Measurements from ENCODE around the gene C4BPA. TPM values are rescaled to one million over a fixed set of nuclear protein-coding genes. Genes with fewer than 3 reads are reported as not detected.

Gene C4BPA
- total and polyA plus RNA-seq, 2 of the 8 experiments (the other 6 are each of a cell fraction or from before 2014, with no cell fraction given), result not detected

DNA sequence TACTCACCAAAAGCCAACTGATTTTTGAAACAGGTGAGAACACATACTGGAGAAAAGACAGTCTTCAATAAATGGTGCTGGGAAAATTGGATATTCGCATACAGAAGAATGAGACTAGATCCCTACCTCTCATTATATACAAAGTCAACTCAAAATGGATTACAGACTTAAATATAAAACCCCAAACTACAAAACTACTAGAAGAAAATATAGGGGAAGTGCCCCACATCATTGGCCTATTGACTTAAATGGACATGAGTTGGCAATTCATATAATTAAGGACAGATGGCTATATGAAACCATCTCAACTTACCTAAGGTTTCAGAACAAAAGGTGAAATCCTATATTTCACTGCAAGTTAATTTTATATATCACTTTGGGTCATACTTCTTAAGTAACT lies 60.1 kb downstream of the C4BPA start:
- H2BK15ac ChIP-seq (ENCODE audit: low read length), result no peak overlapping the region
- CTCF ChIA-PET (ENCODE audit: partially characterized antibody), result no interaction called here
- no peak for DNase-seq (ENCODE audit: low read depth in 1 of 2, low spot score in 2 of 2)

More for the DNA sequence above, 60.1 kb downstream of the C4BPA start:
- Histone ChIP-seq H3K23ac (ENCODE audit: insufficient read length) (no peak overlapping the region), H3K4me1 (replicated peaks in 1 of 4; ENCODE audit: control insufficient read depth in 3 of 4, insufficient read depth in 4 of 4, low read length in 3 of 4) (no peaks in the 10 kb centered on the region), H4K8ac (ENCODE audit: extremely low read depth, insufficient read depth, low read length) (no peak overlapping the region), H4K91ac (replicated peaks; ENCODE audit: insufficient read length, low read length) (no peak overlapping the region), H2AFZ (ENCODE audit: low read length) (no peak overlapping the region), H2BK20ac (ENCODE audit: low read length) (no peak overlapping the region), H3K27ac (ENCODE audit: low read depth, low read length) (no peak overlapping the region), H2BK5ac (ENCODE audit: low read depth, low read length) (no peak overlapping the region), H3K56ac (replicated peaks; ENCODE audit: insufficient read length, low read depth, low read length) (no peak overlapping the region), H3K14ac (ENCODE audit: insufficient read length) (no peak overlapping the region), H4K5ac (ENCODE audit: insufficient read length, low read depth, low read length) (no peak overlapping the region), H3K79me2 (ENCODE audit: control insufficient read depth in 1 of 2, insufficient read depth in 2 of 2, low read length in 2 of 2) (no peaks in the 10 kb centered on the region), H3K36me3 (ENCODE audit: control insufficient read depth in 2 of 4, insufficient read depth in 4 of 4, low read length in 3 of 4) (no peaks in the 10 kb centered on the region), H3K4me2 (ENCODE audit: insufficient read depth in 1 of 2, low read depth in 2 of 2, low read length in 2 of 2) (no peak overlapping the region), H3K9me3 (ENCODE audit: insufficient read depth in 2 of 2, low read depth in 1 of 2, low read length in 1 of 2) (no peaks in the 10 kb centered on the region), H3K4me3 (ENCODE audit: extremely low read depth in 1 of 4, insufficient read depth in 2 of 4, low read depth in 3 of 4, low read length in 4 of 4) (no peak overlapping the region), H3K4ac (replicated peaks; ENCODE audit: insufficient read length, low read depth, low read length) (no peak overlapping the region), H3K9ac (replicated peaks in 1 of 4; ENCODE audit: extremely low read depth in 1 of 4, low read depth in 3 of 4, low read length in 3 of 4) (no peak overlapping the region), H3K79me1 (ENCODE audit: low read depth, low read length) (no peaks in the 10 kb centered on the region), H2BK120ac (replicated peaks; ENCODE audit: low read depth, low read length) (no peak overlapping the region), H3K23me2 (ENCODE audit: low read depth, low read length) (no peaks in the 10 kb centered on the region), H3K27me3 (replicated peaks in 1 of 4; ENCODE audit: control insufficient read depth in 3 of 4, extremely low read depth in 1 of 4, insufficient read depth in 3 of 4, low read length in 3 of 4) (no peaks in the 10 kb centered on the region), H2AK5ac (ENCODE audit: low read depth, low read length) (no peak overlapping the region), H3K18ac (ENCODE audit: extremely low read depth, low read length) (no peak overlapping the region), H4K20me1 (replicated peaks in 1 of 2; ENCODE audit: control insufficient read depth in 1 of 2, insufficient read depth in 2 of 2, low read length in 2 of 2) (no peaks in the 10 kb centered on the region), H2BK12ac (ENCODE audit: low read depth, low read length) (no peak overlapping the region)
- no peak for FAIRE-seq
- POLR2A ChIA-PET (ENCODE audit: partially characterized antibody), result no interaction called here
- WGBS, 2 experiments (ENCODE audit: extremely low coverage in 1 of 2, insufficient coverage in 1 of 2, insufficient read length in 1 of 2, insufficient replicate concordance in 2 of 2, low coverage in 1 of 2, low lambda C conversion rate in 2 of 2, missing lambda C conversion rate in 1 of 2), result 94% methylated on average over 1 of the region's 1 CpG; no CpG with 5 or more reads in 1 of the 2 experiments
- TF ChIP-seq TAF7 (optimal IDR thresholded peaks at IDR 0.05; ENCODE audit: borderline replicate concordance, low read depth, low read length), result no peak
- TF ChIP-seq SAP30 (IDR thresholded peaks at IDR 0.05; ENCODE audit: insufficient read depth, insufficient replicate concordance, low read length), result no peak
- TF ChIP-seq, protein P1, sequence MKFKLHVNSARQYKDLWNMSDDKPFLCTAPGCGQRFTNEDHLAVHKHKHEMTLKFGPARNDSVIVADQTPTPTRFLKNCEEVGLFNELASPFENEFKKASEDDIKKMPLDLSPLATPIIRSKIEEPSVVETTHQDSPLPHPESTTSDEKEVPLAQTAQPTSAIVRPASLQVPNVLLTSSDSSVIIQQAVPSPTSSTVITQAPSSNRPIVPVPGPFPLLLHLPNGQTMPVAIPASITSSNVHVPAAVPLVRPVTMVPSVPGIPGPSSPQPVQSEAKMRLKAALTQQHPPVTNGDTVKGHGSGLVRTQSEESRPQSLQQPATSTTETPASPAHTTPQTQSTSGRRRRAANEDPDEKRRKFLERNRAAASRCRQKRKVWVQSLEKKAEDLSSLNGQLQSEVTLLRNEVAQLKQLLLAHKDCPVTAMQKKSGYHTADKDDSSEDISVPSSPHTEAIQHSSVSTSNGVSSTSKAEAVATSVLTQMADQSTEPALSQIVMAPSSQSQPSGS (IDR thresholded peaks at IDR 0.05; ENCODE audit: low read length), result no peak
- no peak for TF ChIP-seq CBX5 (IDR thresholded peaks at IDR 0.05; ENCODE audit: low read depth, low read length)
- no peak for TF ChIP-seq CTBP2 (IDR thresholded peaks at IDR 0.05; ENCODE audit: borderline replicate concordance, insufficient read depth, insufficient read length, low read length)
- TF ChIP-seq SP2 (IDR thresholded peaks at IDR 0.05; ENCODE audit: low read length), result no peak
- no peak for TF ChIP-seq RBBP5 (IDR thresholded peaks at IDR 0.05; ENCODE audit: borderline replicate concordance, low read depth, low read length)
- no peak for TF ChIP-seq SIN3A (conservative IDR thresholded peaks at IDR 0.05 in 1 of 2, IDR thresholded peaks at IDR 0.05 in 1 of 2; ENCODE audit: low read depth in 1 of 2, low read length in 2 of 2)
